Esophagus muscularis mucosa (tissue), 4 donors: ENCODE results near the gene VSTM5. TPM values are rescaled to one million over a fixed set of nuclear protein-coding genes. Genes with fewer than 3 reads are reported as not detected.

Experiments
- DNase-seq: peaks from one replicate; pipeline ENCODE4 v3.0.0-alpha.2; 2017; ENCODE audit errors: extremely low spot score
- H3K27ac ChIP-seq, 4 donors: fragments of 200-600 bp; sonication (generic); replicated peaks in 1 of 4; 1 replicate in 3 of 4; 2 replicates in 1 of 4; pipeline ENCODE4 v1.5.1; 2016 to 2019; ENCODE audit warnings: mild to moderate bottlenecking in 1 of 4
- H3K27me3 ChIP-seq, 4 donors: fragments of 200-600 bp; sonication (generic); one replicate each; pipeline versions ENCODE4 v1.5.1 to v1.6.0; 2016 to 2019
- H3K36me3 ChIP-seq, 4 donors: fragments of 200-600 bp; sonication (generic); one replicate each; pipeline ENCODE4 v1.5.1; 2016 to 2019
- H3K4me1 ChIP-seq, 4 donors: fragments of 200-600 bp; sonication (generic); one replicate each; pipeline ENCODE4 v1.5.1; 2016 to 2019
- H3K4me3 ChIP-seq, 4 donors: fragments of 200-600 bp; sonication (generic); 1 replicate in 2 of 4; 2 replicates in 2 of 4; pipeline ENCODE4 v1.5.1; 2016 to 2019; ENCODE audit warnings: mild to moderate bottlenecking in 4 of 4, moderate library complexity in 1 of 4
- H3K9me3 ChIP-seq, 4 donors: fragments of 200-600 bp; sonication (generic); 1 replicate in 3 of 4; 2 replicates in 1 of 4; pipeline ENCODE4 v1.5.1; 2016 to 2019
- EP300 ChIP-seq: sonication (generic); formaldehyde crosslinking; IDR thresholded peaks from one replicate; pipeline ENCODE4 v1.6.1; 2017; ENCODE audit warnings: antibody characterized with exemption
- POLR2A ChIP-seq: fragments of 450-650 bp; IDR thresholded peaks from one replicate; pipeline ENCODE4 v1.6.1; 2017; ENCODE audit warnings: antibody characterized with exemption, moderate library complexity, mild to moderate bottlenecking, low read depth
- POLR2AphosphoS5 ChIP-seq, 2 donors: sonication (generic); formaldehyde crosslinking; IDR thresholded peaks; one replicate each; pipeline ENCODE4 v1.6.1; 2017; ENCODE audit warnings: antibody characterized with exemption in 2 of 2
- WGBS: methylation state at CpG from one replicate; pipeline ENCODE4 v1.1.5; 2018; 5-methylcytosine and 5-hydroxymethylcytosine counted together
- intact Hi-C: fragments of 100-400 bp; cut with DNase I; formaldehyde crosslinking; loops from one replicate; pipeline ENCODE4 v1.15.1; 2023
- total RNA-seq, 4 donors: library from RNA; depleted of rRNA; stranded (reverse); fragments of >200 nt; gene quantifications; one replicate each; pipeline versions ENCODE4 v1.1.0 to v1.2.1, GENCODE V29; 2016
- TF ChIP-seq, protein P1 (sequence below), 3 experiments: fragments of 200-600 bp in 2 of 3; fragments of 450-650 bp in 1 of 3; sonication (generic) in 2 of 3; IDR thresholded peaks; one replicate each; pipeline ENCODE4 v1.5.1; 2017 to 2019; ENCODE audit warnings: antibody characterized with exemption in 3 of 3, mild to moderate bottlenecking in 2 of 3, moderate library complexity in 1 of 3

VSTM5 gene
- total RNA-seq, 4 donors from 2014 or later, result 0.17 to 0.39 (median 0.17) TPM; not detected in 1

DNA sequence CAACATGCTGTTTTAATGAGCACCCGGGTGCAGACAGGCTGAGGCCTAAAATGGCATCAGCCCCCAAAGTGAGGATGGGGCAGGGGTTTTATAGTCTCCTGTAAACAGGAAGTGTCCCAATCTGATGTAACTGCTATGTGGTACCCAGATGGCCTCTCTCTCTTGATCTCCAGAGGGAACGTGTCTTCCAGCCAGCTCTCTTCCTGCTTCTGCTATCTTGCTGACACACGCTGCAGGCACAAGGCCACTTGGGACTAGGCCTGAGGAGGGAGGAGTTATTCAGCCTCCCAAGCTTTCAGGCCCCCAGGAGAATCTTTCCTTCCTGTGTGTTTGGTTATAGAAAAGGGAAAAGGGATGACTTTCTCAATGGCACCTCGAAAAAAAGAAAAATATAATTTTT lies 11.4 kb upstream of the VSTM5 start:
- no peak for DNase-seq
- Histone ChIP-seq H3K27me3 (no peaks in the 10 kb centered on the region), H3K4me1 (peaks cover 0 to 7% (median 3%) of the 10 kb centered on the region in 4 donors), H3K4me3 (no peak overlapping the region), H3K9me3 (no peaks in the 10 kb centered on the region), H3K27ac (no peak overlapping the region), H3K36me3 (no peaks in the 10 kb centered on the region)
- WGBS, result 56% methylated on average over 4 of the region's 4 CpGs
- no peak for TF ChIP-seq POLR2AphosphoS5 (IDR thresholded peaks at IDR 0.05)
- TF ChIP-seq, protein P1, sequence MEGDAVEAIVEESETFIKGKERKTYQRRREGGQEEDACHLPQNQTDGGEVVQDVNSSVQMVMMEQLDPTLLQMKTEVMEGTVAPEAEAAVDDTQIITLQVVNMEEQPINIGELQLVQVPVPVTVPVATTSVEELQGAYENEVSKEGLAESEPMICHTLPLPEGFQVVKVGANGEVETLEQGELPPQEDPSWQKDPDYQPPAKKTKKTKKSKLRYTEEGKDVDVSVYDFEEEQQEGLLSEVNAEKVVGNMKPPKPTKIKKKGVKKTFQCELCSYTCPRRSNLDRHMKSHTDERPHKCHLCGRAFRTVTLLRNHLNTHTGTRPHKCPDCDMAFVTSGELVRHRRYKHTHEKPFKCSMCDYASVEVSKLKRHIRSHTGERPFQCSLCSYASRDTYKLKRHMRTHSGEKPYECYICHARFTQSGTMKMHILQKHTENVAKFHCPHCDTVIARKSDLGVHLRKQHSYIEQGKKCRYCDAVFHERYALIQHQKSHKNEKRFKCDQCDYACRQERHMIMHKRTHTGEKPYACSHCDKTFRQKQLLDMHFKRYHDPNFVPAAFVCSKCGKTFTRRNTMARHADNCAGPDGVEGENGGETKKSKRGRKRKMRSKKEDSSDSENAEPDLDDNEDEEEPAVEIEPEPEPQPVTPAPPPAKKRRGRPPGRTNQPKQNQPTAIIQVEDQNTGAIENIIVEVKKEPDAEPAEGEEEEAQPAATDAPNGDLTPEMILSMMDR (IDR thresholded peaks at IDR 0.05), result no peak
- no peak for TF ChIP-seq EP300
- TF ChIP-seq POLR2A, result no peak
- intact Hi-C loops, result no loop called here

- intact Hi-C loops, result no loop called here
- Histone ChIP-seq H3K4me1 (peaks cover 0 to 7% (median 3%) of the 10 kb centered on the region in 4 donors), H3K9me3 (no peaks in the 10 kb centered on the region), H3K27ac (no peak overlapping the region), H3K4me3 (no peak overlapping the region), H3K36me3 (no peaks in the 10 kb centered on the region), H3K27me3 (no peaks in the 10 kb centered on the region)
- TF ChIP-seq, protein P1 (IDR thresholded peaks at IDR 0.05), result no peak
- TF ChIP-seq POLR2AphosphoS5 (IDR thresholded peaks at IDR 0.05), result no peak
- no peak for TF ChIP-seq POLR2A
- no peak for TF ChIP-seq EP300
- 40% methylated on average over 3 of the region's 3 CpGs for WGBS
- DNase-seq, result no peak
Measured at GRCh38 chr11:93858121-93858775, 7.8 kb upstream of the VSTM5 start.

- no peak overlapping the region for H3K27ac ChIP-seq
- DNase-seq, result no peak
- no peaks in the 10 kb centered on the region for H3K9me3 ChIP-seq
- TF ChIP-seq EP300, result no peak
- no peak for TF ChIP-seq POLR2AphosphoS5 (IDR thresholded peaks at IDR 0.05)
- no peak for TF ChIP-seq POLR2A
- 68% methylated on average over 3 of the region's 3 CpGs for WGBS
- peaks cover 0 to 7% (median 3%) of the 10 kb centered on the region in 4 donors for H3K4me1 ChIP-seq
- intact Hi-C loops, result no loop called here
- H3K4me3 ChIP-seq, result no peak overlapping the region
- H3K36me3 ChIP-seq, result no peaks in the 10 kb centered on the region
- H3K27me3 ChIP-seq, result no peaks in the 10 kb centered on the region
Measured at GRCh38 chr11:93857413-93858120, 7.1 kb upstream of the VSTM5 start.

GRCh38 chr11:93852242-93852641 lies 1.8 kb upstream of the VSTM5 start:
- H3K27ac ChIP-seq, result no peak overlapping the region
- WGBS, result 97% methylated on average over 5 of the region's 5 CpGs

More at GRCh38 chr11:93852242-93852641, 1.8 kb upstream of the VSTM5 start:
- intact Hi-C loops, result no loop called here
- TF ChIP-seq, protein P1 (IDR thresholded peaks at IDR 0.05), result no peak
- TF ChIP-seq EP300 (no peak), POLR2A (no peak), POLR2AphosphoS5 (IDR thresholded peaks at IDR 0.05) (no peak)
- no peak overlapping the region for H3K4me3 ChIP-seq
- H3K36me3 ChIP-seq, result no peaks in the 10 kb centered on the region
- H3K9me3 ChIP-seq, result no peaks in the 10 kb centered on the region
- peaks cover 0 to 4% (median 0%) of the 10 kb centered on the region in 4 donors for H3K27me3 ChIP-seq
- peak; percentile 12 for DNase-seq
- H3K4me1 ChIP-seq, result peaks cover 3 to 17% (median 15%) of the 10 kb centered on the region in 4 donors
